AG08396 (cell line): ENCODE results near the gene MEIOSIN.
A peak's percentile ranks its signal among the peaks of the same experiment; 100 is the strongest.
"Not testable (repeated sequence)": the region's sequence is repeated elsewhere in the genome, so short reads cannot be mapped to it uniquely, and the experiment has no call there.

Experiments
- DNase-seq: peaks from one replicate; pipeline ENCODE4 v3.0.0; 2012; ENCODE audit warnings: low spot score, mixed read lengths

The MEIOSIN gene

GRCh38 chr19:45733160-45733810 is at the start of gene MEIOSIN:
MEIOSIN (plus strand) TSS chr19:45733439; CDS start chr19:45735377, 1,938 bp downstream.
- no peak for DNase-seq

- DNase-seq: not testable (repeated sequence)
Observed at GRCh38 chr19:45685045-45685444, 48.2 kb upstream of the MEIOSIN start.

DNA sequence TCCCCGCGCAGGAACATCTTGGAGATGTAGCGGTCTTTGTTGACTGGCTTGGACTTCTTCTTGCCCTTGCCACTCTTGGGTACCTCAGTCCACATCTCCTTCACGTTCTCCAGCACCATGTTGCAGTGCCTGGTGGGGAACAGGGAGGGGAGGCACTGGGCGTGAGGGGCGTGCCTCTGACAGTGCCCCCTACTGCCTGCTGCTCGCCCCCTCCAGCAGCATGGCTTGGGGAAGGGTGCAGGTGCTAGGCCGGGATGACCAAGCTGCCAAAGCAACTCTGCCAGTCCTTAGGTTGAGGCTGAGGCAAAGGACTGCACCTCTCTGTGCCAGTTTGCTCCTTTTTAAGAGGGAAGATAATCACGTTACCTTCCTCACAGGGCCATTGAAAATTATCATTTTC is 45.6 kb upstream of the MEIOSIN start:
- DNase-seq: no peak

GRCh38 chr19:45691516-45692186 is 41.6 kb upstream of the MEIOSIN start, which contains the start of gene SNRPD2:
SNRPD2 (minus strand) TSS chr19:45691953; CDS start chr19:45691888, 65 bp downstream.
- DNase-seq: peak; percentile 95

DNA sequence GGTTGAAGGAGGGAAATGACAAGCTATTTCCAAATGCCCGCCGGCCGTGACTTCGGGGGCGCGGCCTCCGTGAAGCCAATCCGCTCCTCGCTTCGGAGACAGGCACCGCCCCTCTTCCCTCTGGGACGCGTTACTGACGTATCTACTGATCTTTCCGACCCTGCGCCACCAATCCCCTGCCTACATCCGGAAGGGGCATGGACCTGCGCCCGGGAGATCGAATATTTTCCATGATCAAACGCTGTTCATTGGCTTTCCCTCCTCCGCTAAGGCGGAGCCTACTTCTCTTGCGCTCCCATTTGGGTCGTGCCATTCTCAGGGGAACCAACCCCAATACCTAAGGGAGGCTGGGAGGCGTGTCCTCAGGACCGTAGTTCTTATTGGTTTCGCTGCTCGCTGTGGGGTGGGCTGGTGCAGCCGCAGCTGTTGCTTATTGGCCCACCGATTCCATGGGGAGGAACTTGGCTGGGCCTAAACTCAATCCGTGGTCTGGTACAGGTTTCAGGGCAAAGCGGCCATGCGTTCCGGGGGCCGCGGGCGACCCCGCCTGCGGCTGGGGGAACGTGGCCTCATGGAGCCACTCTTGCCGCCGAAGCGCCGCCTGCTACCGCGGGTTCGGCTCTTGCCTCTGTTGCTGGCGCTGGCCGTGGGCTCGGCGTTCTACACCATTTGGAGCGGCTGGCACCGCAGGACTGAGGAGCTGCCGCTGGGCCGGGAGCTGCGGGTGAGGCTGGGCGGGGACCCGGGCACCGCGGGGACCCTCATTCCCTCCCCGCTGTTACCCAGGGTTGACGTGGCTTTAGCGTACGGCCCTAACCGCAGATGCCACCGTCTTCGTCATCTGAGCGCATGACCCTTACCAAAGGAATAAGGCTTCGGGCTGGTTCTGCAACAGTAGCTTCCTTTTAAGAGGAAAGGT is 40.8 kb upstream of the MEIOSIN start, which contains the start of gene QPCTL:
TSS of gene QPCTL (plus strand) at position 480 of the 919 bp plus-strand sequence. CDS start at position 518, 38 bp downstream.
- DNase-seq: peak; percentile 97

DNA sequence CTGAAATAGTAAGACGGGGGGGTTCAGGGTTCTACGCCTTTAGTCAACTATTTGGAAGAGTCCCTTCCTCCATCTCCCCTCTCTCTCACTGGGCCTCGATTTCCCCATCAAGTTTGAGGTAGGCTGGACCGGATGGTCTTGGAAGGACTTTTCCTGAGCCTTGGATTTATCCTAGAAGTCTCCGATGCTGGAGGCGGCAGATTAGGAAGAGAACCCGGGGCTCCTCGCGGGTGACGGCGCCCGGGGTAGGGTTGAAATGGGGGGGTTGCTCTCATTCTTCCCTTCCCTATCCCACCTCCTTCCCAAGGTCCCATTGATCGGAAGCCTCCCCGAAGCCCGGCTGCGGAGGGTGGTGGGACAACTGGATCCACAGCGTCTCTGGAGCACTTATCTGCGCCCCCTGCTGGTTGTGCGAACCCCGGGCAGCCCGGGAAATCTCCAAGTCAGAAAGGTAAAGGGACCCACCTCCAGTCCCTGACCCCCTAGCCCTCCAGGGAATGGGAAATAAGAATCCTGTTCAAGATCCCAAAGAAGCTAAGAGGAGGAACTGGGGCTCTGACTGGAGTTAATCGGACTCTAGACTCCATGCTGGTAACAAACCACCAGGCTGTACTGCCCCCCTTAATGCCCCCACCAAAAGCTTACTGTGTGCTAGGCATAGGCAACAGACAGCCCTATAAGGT is 40.0 kb upstream of the MEIOSIN start:
- DNase-seq: peak; percentile 82

GRCh38 chr19:45701676-45702075 is 31.6 kb upstream of the MEIOSIN start:
- DNase-seq: no peak

GRCh38 chr19:45705115-45705514 is 28.1 kb upstream of the MEIOSIN start:
- DNase-seq: no peak

DNA sequence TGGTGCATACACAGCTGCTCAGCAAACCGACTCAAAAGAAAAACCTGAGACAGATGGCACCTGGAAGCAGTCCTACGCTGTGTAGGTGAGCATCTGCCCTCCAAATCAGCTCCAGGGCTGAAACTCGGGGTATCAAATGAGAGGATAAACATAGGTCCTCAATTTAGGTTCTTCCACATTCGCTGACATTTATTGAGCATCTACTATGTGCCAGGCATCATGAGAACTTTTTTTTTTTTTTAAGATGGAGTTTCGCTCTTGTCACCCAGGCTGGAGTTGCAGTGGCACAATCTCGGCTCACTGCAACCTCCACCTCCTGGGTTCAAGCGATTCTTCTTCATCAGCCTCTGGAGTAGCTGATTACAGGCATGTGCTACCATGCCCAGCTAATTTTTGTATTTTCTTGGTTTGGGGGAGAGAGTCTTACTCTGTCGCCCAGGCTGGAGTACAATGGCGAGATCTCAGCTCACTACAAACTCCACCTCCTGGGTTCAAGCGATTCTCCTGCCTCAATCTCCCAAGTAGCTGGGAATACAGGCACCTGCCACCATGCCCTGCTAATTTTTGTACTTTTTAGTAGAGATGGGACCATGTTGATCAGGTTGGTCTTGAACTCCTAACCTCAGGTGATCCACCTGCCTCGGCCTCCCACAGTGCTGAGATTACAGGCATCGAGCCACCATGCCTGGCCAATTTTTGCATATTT is 27.4 kb upstream of the MEIOSIN start:
- DNase-seq: no peak

GRCh38 chr19:45710356-45711130 is 22.7 kb upstream of the MEIOSIN start:
- DNase-seq: no peak

- DNase-seq: no peak
Observed at GRCh38 chr19:45711851-45712698, 21.2 kb upstream of the MEIOSIN start.

- no peak for DNase-seq
Observed at GRCh38 chr19:45712699-45713067, 20.6 kb upstream of the MEIOSIN start.

- no peak for DNase-seq
Observed at GRCh38 chr19:45713141-45713540, 20.1 kb upstream of the MEIOSIN start.

DNA sequence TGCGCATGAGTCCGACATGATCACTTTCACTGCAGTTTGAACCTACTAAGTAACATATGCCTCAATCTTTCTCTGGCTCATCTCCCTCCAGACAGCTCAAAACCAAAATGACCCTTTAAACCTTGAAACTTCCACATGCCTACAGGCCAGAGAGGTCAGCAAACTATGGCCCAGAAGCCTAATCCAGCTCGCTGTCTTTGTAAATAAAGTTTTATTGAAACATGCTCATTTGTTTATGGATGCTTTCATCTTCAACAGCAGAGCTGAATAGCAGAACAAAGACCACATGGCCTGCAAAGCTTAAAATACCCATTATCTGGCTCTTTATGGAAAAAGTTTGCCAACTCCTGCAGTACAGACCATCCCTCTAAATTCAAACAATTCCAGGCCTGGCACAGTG is 18.1 kb upstream of the MEIOSIN start:
- no peak for DNase-seq

- DNase-seq: peak; percentile 43
Observed at GRCh38 chr19:45716359-45717130, 16.7 kb upstream of the MEIOSIN start.

GRCh38 chr19:45717131-45717982 is 15.9 kb upstream of the MEIOSIN start:
- DNase-seq: peak; percentile 98

DNA sequence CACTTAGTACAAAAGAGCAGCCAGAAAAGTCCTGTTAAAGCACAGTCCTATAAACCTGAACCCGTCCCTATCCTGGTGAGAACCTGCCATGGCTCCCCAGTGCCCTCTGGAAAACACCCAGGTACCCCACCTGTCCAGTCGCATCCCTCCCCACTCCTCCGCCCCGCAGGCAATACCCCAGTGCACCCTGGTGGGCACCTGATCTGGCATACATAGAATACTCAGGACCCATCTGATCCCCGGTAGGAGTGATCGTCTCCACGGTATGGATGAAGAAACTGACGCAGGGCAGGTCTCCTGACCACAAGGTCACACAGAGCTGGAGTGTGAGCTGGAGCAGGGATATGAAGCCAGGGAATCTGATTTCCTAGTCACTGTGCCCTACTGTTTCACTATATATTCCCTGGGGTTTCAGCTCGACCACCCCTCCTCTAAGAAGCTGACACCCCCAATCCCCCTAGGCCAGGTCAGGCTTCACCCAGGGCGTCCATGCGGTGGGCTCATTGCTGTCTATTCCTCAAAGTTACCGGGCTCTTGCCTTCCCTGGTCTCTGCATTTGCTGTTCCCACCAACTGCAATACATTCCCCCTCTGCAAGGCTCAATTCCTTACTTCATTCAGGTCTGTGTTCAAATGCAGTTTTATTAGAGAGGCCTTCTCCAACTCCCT is 15.1 kb upstream of the MEIOSIN start:
- no peak for DNase-seq
